GM19372 (cell line): ENCODE data around the gene PARD3.

Experiments
- ATAC-seq: cut with Tn5 transposase; IDR thresholded peaks from one replicate; pipeline ENCODE4 v1.9.1; 2021; ENCODE audit warnings: mild to moderate bottlenecking, low read depth, moderate library complexity; ENCODE audit not compliant: unreplicated experiment

PARD3 gene

GRCh38 chr10:34188221-34188620 is 626.9 kb downstream of the PARD3 start:
- no peak for ATAC-seq

- no peak for ATAC-seq
Measured at GRCh38 chr10:34187201-34187600, 627.9 kb downstream of the PARD3 start.

GRCh38 chr10:34186745-34187144 is 628.4 kb downstream of the PARD3 start:
- no peak for ATAC-seq

GRCh38 chr10:34185998-34186397 is 629.1 kb downstream of the PARD3 start:
- no peak for ATAC-seq

GRCh38 chr10:34184939-34185386 is 630.1 kb downstream of the PARD3 start:
- ATAC-seq: no peak

- no peak for ATAC-seq
Measured at GRCh38 chr10:34184397-34184796, 630.7 kb downstream of the PARD3 start.

GRCh38 chr10:34183016-34183796 is 631.9 kb downstream of the PARD3 start:
- ATAC-seq: no peak

GRCh38 chr10:34181553-34182300 is 633.4 kb downstream of the PARD3 start:
- ATAC-seq: no peak

GRCh38 chr10:34180749-34181148 is 634.3 kb downstream of the PARD3 start:
- no peak for ATAC-seq

GRCh38 chr10:34179280-34179679 is 635.8 kb downstream of the PARD3 start:
- ATAC-seq: no peak

- no peak for ATAC-seq
Measured at GRCh38 chr10:34178756-34179155, 636.3 kb downstream of the PARD3 start.

- no peak for ATAC-seq
Measured at GRCh38 chr10:34178196-34178595, 636.9 kb downstream of the PARD3 start.

- ATAC-seq: no peak
Measured at GRCh38 chr10:34177445-34177844, 637.7 kb downstream of the PARD3 start.

- no peak for ATAC-seq
Measured at GRCh38 chr10:34176351-34176750, 638.7 kb downstream of the PARD3 start.

- ATAC-seq: no peak
Measured at GRCh38 chr10:34175121-34175520, 640.0 kb downstream of the PARD3 start.

- no peak for ATAC-seq
Measured at GRCh38 chr10:34172936-34173533, 642.1 kb downstream of the PARD3 start.

- no peak for ATAC-seq
Measured at GRCh38 chr10:34171957-34172527, 643.1 kb downstream of the PARD3 start.

- no peak for ATAC-seq
Measured at GRCh38 chr10:34169677-34170076, 645.4 kb downstream of the PARD3 start.

- ATAC-seq: no peak
Measured at GRCh38 chr10:34169131-34169530, 646.0 kb downstream of the PARD3 start.

GRCh38 chr10:34168439-34168838 is 646.7 kb downstream of the PARD3 start:
- ATAC-seq: no peak

GRCh38 chr10:34166823-34167222 is 648.3 kb downstream of the PARD3 start:
- ATAC-seq: no peak
